SU-DHL-6 (cell line): ENCODE data around the gene SNUPN.
"Not testable (repeated sequence)": the region's sequence is repeated elsewhere in the genome, so short reads cannot be mapped to it uniquely, and the experiment has no call there.

Source experiments
- CTCF ChIP-seq: fragments of 200-600 bp; sonication (generic); IDR thresholded peaks from one replicate; pipeline ENCODE4 v1.5.1; 2017; ENCODE audit warnings: antibody characterized with exemption, mild to moderate bottlenecking, low read length, moderate library complexity; ENCODE audit not compliant: insufficient read depth, poor library complexity, severe bottlenecking
- EZH2phosphoT487 ChIP-seq: fragments of 200-600 bp; sonication (generic), shearing (Covaris generic); conservative IDR thresholded peaks from 2 replicates; pipeline ENCODE4 v1.6.1; 2018; ENCODE audit warnings: mild to moderate bottlenecking, antibody characterized with exemption, low read length, moderate library complexity, mixed read lengths

DNA sequence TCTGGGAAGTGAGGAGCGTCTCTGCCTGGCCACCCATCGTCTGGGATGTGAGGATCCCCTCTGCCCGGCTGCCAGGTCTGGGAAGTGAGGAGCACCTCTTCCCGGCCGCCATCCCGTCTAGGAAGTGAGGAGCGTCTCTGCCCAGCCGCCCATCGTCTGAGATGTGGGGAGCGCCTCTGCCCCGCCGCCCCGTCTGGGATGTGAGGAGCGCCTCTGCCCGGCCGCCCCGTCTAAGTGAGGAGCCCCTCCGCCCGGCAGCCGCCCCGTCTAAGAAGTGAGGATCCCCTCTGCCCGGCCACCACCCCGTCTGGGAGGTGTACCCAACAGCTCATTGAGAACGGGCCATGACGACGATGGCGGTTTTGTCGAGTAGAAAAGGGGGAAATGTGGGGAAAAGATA is 66.6 kb downstream of the SNUPN start:
- not testable (repeated sequence) for TF ChIP-seq CTCF, EZH2phosphoT487
